K562 (cell line): ENCODE data around the gene RAD54L. TPM values are rescaled to one million over a fixed set of nuclear protein-coding genes. Genes with fewer than 3 reads are reported as not detected.
A peak's percentile ranks its signal among the peaks of the same experiment; 100 is the strongest.

Source experiments
- ATF7 ChIP-seq: fragments of 450-650 bp; IDR thresholded peaks from 2 replicates; pipeline ENCODE4 v1.7.1; 2014; ENCODE audit warnings: mild to moderate bottlenecking, moderate library complexity
- CBX1 ChIP-seq: sonication (generic); IDR thresholded peaks from 2 replicates; pipeline ENCODE4 v1.6.1; 2016; ENCODE audit warnings: antibody characterized with exemption, low read depth, mild to moderate bottlenecking
- CC2D1A ChIP-seq: fragments of 450-650 bp; IDR thresholded peaks from 2 replicates; pipeline ENCODE4 v1.6.1; 2017; ENCODE audit warnings: mild to moderate bottlenecking
- FOXJ2 ChIP-seq: fragments of 200-800 bp; sonication (Bioruptor generic); IDR thresholded peaks from 2 replicates; pipeline ENCODE4 v1.6.1; 2016; ENCODE audit warnings: missing genetic modification characterization, missing compliant biosample characterization
- GABPB2 ChIP-seq: fragments of 250-450 bp; sonication (Bioruptor Pico); conservative IDR thresholded peaks from 2 replicates; pipeline ENCODE4 v1.5.1; 2021; ENCODE audit warnings: mild to moderate bottlenecking
- JUND ChIP-seq, 2 experiments: IDR thresholded peaks; 2 replicates in 1 of 2; 3 replicates in 1 of 2; pipeline ENCODE4 v1.6.1; 2011; ENCODE audit warnings: borderline replicate concordance in 2 of 2, low read depth in 2 of 2, low read length in 2 of 2, improper control_type of control experiment in 1 of 2, missing biosample characterization in 1 of 2, missing genetic modification characterization in 1 of 2, missing genetic modification reagents in 1 of 2
- KDM2B ChIP-seq: fragments of 250-450 bp; sonication (Bioruptor Pico); IDR thresholded peaks from 2 replicates; pipeline ENCODE4 v1.8.0; 2021; ENCODE audit warnings: mild to moderate bottlenecking, moderate library complexity
- LARP7 ChIP-seq: fragments of 450-650 bp; IDR thresholded peaks from 2 replicates; pipeline ENCODE4 v1.6.1; 2016
- MXI1 ChIP-seq: IDR thresholded peaks from 2 replicates; pipeline ENCODE4 v1.6.1; 2011; ENCODE audit warnings: low read depth, mild to moderate bottlenecking, improper control_type of control experiment, low read length
- NFXL1 ChIP-seq: fragments of 450-650 bp; formaldehyde crosslinking; IDR thresholded peaks from 2 replicates; pipeline ENCODE4 v1.4.0; 2021; ENCODE audit warnings: mild to moderate bottlenecking
- TRIM24 ChIP-seq, 2 experiments: fragments of 450-650 bp; IDR thresholded peaks; 2 replicates each; pipeline ENCODE4 v1.6.1; 2016
- XRCC3 ChIP-seq: fragments of 450-650 bp; IDR thresholded peaks from 2 replicates; pipeline ENCODE4 v1.6.1; 2017; ENCODE audit warnings: mild to moderate bottlenecking, moderate library complexity
- ZBTB40 ChIP-seq, 2 experiments: fragments of 450-650 bp in 1 of 2; sonication (generic) in 1 of 2; formaldehyde crosslinking in 1 of 2; IDR thresholded peaks; 2 replicates each; pipeline versions ENCODE4 v1.7.1 to v1.9.0; 2016 to 2022; ENCODE audit warnings: inconsistent platforms in 1 of 2, mild to moderate bottlenecking in 1 of 2, missing genetic modification reagents in 1 of 2
- ZNF184 ChIP-seq: sonication (generic); formaldehyde crosslinking; IDR thresholded peaks from 2 replicates; pipeline ENCODE4 v1.5.0; 2020; ENCODE audit warnings: missing genetic modification reagents
- polyA plus RNA-seq, 8 experiments: library from polyadenylated mRNA; depleted of rRNA in 4 of 8; stranded (reverse) in 5 of 8; unstranded in 3 of 8; fragments of >200 nt; fragmentation: Nextera tagmentation in 2 of 8; fragmentation: Illumina TruSeq in 1 of 8; extraction: Ambion mirVana in 2 of 8; extraction: Trizol in 1 of 8; gene quantifications; 2 replicates each; pipeline versions ENCODE4 v1.2.1 to v1.2.3, GENCODE V29; 2011 to 2014; ENCODE audit warnings: inconsistent platforms in 1 of 8, missing spikeins in 1 of 8
- total RNA-seq, 7 experiments: library from RNA; depleted of rRNA in 6 of 7; stranded (reverse); fragments of >200 nt in 6 of 7; fragmentation: Illumina TruSeq in 2 of 7; extraction: Trizol in 2 of 7; gene quantifications; 2 replicates each; pipeline versions ENCODE4 v1.2.1 to v1.2.3, GENCODE V29; 2011 to 2021; ENCODE audit warnings: low replicate concordance in 1 of 7
- TF ChIP-seq, protein P1 (sequence below): fragments of 450-650 bp; formaldehyde crosslinking; IDR thresholded peaks from 2 replicates; pipeline ENCODE4 v1.4.0; 2022; ENCODE audit warnings: missing genetic modification characterization

Gene RAD54L
- total and polyA plus RNA-seq, 9 of the 15 experiments (the other 6 are each of a cell fraction or from before 2014, with no cell fraction given) = 17.9 to 92.3 (median 37.5) TPM

DNA sequence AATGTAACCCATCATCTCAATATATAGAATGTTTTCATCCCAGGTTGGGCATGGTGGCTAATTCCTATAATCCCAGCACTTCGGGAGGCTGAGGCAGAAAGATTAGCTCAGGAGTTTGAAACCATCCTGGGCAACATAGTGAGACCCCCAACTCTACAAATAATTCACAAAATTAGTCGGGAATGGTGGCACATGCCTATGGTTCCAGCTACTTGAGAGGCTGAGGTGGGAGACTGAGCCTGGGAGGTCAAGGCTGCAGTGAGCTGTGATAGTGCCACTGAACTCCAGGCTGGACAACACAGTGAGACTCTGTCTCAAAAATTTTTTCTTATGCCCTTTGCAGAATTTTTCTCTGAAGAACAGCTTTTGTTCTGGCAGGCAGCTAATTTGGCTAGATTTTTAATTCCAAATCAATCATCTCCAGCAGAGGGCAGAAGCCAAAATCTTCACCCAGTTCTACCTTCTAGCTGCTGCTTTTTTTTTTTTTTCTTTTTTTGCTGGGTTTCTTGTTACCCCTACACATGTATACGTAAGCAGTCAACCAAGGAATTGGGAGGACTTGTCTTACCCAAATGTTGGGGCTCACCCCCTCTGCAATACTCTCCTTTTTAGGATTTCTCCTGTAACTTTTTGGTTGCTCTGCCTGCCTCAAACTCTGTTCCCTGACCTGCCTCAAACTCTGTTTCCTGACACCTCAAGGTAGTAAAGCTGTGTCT lies 2.7 kb upstream of the RAD54L start (continued):
- TF ChIP-seq ZBTB40 (IDR thresholded peaks at IDR 0.05) (peak; percentile 29; the same call in 1 of the 2 replicates), ZBTB40 (CRISPR knock-in tag; IDR thresholded peaks at IDR 0.05) (no peak), CBX1 (no peak), GABPB2 (CRISPR knock-in tag) (no peak), MXI1 (no peak), LARP7 (no peak), TRIM24 (IDR thresholded peaks at IDR 0.05) (peak in 1 of 2 experiments; percentile 20; a peak in 1 of 4 replicates), FOXJ2 (tag) (no peak), NFXL1 (no peak), CC2D1A (0 out of 2 replicates have a peak, but pooled peaks have one; percentile 12), XRCC3 (no peak), ZNF184 (no peak), ATF7 (no peak), JUND (IDR thresholded peaks at IDR 0.05; ENCODE audit: borderline replicate concordance, low read depth, low read length) (no peak), JUND (tag; IDR thresholded peaks at IDR 0.05; ENCODE audit: borderline replicate concordance, low read depth, low read length) (no peak), KDM2B (CRISPR knock-in tag) (no peak)
- TF ChIP-seq, protein P1, sequence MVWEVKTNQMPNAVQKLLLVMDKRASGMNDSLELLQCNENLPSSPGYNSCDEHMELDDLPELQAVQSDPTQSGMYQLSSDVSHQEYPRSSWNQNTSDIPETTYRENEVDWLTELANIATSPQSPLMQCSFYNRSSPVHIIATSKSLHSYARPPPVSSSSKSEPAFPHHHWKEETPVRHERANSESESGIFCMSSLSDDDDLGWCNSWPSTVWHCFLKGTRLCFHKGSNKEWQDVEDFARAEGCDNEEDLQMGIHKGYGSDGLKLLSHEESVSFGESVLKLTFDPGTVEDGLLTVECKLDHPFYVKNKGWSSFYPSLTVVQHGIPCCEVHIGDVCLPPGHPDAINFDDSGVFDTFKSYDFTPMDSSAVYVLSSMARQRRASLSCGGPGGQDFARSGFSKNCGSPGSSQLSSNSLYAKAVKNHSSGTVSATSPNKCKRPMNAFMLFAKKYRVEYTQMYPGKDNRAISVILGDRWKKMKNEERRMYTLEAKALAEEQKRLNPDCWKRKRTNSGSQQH (CRISPR knock-in tag) = no peak
